C4-2B (cell line): ENCODE measurements around the gene SLC39A11.

ENCODE experiments used
- CTCF ChIP-seq: fragments of 450-650 bp; conservative IDR thresholded peaks from 2 replicates; pipeline ENCODE4 v1.5.1; 2017; ENCODE audit warnings: mild to moderate bottlenecking
- ZFX ChIP-seq: fragments of 450-650 bp; IDR thresholded peaks from 2 replicates; pipeline ENCODE4 v1.6.1; 2017

DNA sequence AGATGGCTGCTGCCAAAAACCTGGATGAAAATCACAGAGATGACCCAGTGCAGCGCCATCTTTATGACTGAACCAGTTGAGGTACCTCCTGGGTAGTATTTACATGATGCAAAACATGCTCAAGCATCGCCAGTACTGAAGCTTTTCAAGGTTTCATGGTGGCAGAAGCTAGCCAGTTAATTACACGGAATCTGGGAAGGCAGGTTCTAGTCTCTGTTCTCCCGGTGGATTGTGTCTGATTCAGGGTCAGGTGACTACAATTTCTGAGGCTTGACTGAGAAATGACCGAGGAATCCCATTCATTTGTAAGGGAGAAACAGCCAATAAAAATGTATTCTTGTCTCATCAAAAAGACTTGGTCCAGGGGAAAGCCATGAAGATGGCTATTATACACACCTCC lies 209.1 kb downstream of the SLC39A11 start:
- no peak for TF ChIP-seq CTCF
- TF ChIP-seq ZFX, result no peak
